Measurements from ENCODE around the gene LYSMD3. TPM values are rescaled to one million over a fixed set of nuclear protein-coding genes. Genes with fewer than 3 reads are reported as not detected.
A peak's percentile ranks its signal among the peaks of the same experiment; 100 is the strongest.

LYSMD3 gene
- total and polyA plus RNA-seq, 9 of the 15 experiments (the other 6 are each of a cell fraction or from before 2014, with no cell fraction given) = 9.5 to 42.3 (median 20.7) TPM

DNA sequence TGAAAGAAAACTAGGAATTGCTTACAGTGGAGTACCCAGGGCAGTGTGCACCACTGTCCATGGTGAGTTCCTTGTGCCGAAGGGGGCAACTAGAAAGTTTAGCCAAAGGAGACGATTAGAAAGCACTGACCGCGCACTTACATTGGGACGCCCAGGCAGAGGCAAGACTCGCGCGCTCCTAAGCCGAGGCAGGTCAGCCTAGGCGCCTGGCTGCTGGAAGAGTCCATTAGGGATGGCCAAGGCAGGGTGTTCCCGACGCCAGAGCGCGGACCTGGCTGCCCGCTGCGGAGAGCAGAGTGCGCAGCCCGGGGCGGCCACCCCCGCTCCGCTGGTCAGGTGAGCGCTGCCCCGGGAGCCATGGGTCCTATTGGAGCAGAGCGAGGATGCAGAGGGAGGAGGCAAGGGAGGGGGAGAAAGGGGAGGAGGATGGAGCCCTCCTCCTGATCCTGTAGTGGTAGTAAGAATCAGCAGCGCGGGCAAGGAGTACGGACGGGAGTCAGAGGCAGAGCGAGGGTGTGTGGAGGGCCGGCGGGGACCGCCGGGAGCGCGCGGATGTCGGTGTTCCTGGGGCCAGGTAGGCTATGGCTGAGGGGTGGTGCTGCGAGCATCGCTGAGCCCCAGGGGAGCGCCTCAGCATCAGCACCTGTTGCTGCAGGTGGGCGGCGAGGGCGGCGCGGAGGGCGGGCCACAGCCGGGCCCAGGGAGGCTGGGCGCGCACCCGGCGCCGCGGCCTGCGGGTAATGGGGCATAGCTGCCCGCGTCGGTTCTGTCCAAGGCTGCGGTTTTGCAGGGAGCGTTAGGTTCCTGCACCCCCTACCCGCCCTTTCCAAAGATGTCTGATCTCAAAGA is 29.2 kb upstream of the LYSMD3 start, which contains the start of gene ADGRV1 (continued):
- TF ChIP-seq POLR2B (IDR thresholded peaks at IDR 0.05; ENCODE audit: low read depth, partially characterized antibody) (peak; percentile 41), EGR1 (conservative IDR thresholded peaks at IDR 0.05) (peak; percentile 45; the same call in 1 of the 2 replicates), CREB3 (tag; conservative IDR thresholded peaks at IDR 0.05; ENCODE audit: low read depth) (no peak), POLR2A (conservative IDR thresholded peaks at IDR 0.05) (peak; percentile 77), BHLHE40 (IDR thresholded peaks at IDR 0.05; ENCODE audit: low read length) (peak; percentile 87), PML (IDR thresholded peaks at IDR 0.05; ENCODE audit: low read length) (no peak), YY1 (IDR thresholded peaks at IDR 0.05; ENCODE audit: borderline replicate concordance in 1 of 3, control insufficient read depth in 1 of 3, extremely low read depth in 1 of 3, insufficient read depth in 3 of 3, insufficient read length in 1 of 3, insufficient replicate concordance in 2 of 3, low read depth in 1 of 3, low read length in 2 of 3) (peak in 1 of 3 experiments; percentile 13), CHAMP1 (IDR thresholded peaks at IDR 0.05) (peak; percentile 74), CTBP1 (IDR thresholded peaks at IDR 0.05; ENCODE audit: borderline replicate concordance) (peak; percentile 97), HCFC1 (IDR thresholded peaks at IDR 0.05; ENCODE audit: low read depth, low read length) (0 out of 2 replicates have a peak, but pooled peaks have one; percentile 23), POLR2G (IDR thresholded peaks at IDR 0.05; ENCODE audit: low read depth, low read length) (peak; percentile 88), RBBP5 (IDR thresholded peaks at IDR 0.05; ENCODE audit: borderline replicate concordance, insufficient read depth, low read length, poor library complexity, severe bottlenecking) (peak; percentile 59), CREB1 (IDR thresholded peaks at IDR 0.05) (peak; percentile 34; the same call in 1 of the 2 replicates), CREB1 (CRISPR knock-in tag; IDR thresholded peaks at IDR 0.05) (peak; percentile 52; the same call in 1 of the 2 replicates), SRSF1 (IDR thresholded peaks at IDR 0.05; ENCODE audit: low read depth, low read length) (no peak)
- TF ChIP-seq, protein P1, sequence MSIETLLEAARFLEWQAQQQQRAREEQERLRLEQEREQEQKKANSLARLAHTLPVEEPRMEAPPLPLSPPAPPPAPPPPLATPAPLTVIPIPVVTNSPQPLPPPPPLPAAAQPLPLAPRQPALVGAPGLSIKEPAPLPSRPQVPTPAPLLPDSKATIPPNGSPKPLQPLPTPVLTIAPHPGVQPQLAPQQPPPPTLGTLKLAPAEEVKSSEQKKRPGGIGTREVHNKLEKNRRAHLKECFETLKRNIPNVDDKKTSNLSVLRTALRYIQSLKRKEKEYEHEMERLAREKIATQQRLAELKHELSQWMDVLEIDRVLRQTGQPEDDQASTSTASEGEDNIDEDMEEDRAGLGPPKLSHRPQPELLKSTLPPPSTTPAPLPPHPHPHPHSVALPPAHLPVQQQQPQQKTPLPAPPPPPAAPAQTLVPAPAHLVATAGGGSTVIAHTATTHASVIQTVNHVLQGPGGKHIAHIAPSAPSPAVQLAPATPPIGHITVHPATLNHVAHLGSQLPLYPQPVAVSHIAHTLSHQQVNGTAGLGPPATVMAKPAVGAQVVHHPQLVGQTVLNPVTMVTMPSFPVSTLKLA (conservative IDR thresholded peaks at IDR 0.05) = peak in 1 of 2 experiments; percentile 20; a peak in 1 of 4 replicates
- TF ChIP-seq, protein P2, sequence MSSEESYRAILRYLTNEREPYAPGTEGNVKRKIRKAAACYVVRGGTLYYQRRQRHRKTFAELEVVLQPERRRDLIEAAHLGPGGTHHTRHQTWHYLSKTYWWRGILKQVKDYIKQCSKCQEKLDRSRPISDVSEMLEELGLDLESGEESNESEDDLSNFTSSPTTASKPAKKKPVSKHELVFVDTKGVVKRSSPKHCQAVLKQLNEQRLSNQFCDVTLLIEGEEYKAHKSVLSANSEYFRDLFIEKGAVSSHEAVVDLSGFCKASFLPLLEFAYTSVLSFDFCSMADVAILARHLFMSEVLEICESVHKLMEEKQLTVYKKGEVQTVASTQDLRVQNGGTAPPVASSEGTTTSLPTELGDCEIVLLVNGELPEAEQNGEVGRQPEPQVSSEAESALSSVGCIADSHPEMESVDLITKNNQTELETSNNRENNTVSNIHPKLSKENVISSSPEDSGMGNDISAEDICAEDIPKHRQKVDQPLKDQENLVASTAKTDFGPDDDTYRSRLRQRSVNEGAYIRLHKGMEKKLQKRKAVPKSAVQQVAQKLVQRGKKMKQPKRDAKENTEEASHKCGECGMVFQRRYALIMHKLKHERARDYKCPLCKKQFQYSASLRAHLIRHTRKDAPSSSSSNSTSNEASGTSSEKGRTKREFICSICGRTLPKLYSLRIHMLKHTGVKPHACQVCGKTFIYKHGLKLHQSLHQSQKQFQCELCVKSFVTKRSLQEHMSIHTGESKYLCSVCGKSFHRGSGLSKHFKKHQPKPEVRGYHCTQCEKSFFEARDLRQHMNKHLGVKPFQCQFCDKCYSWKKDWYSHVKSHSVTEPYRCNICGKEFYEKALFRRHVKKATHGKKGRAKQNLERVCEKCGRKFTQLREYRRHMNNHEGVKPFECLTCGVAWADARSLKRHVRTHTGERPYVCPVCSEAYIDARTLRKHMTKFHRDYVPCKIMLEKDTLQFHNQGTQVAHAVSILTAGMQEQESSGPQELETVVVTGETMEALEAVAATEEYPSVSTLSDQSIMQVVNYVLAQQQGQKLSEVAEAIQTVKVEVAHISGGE (CRISPR knock-in tag; IDR thresholded peaks at IDR 0.05) = no peak

Measured in K562 (cell line).